Stimulated activated CD8-positive, alpha-beta memory T cell treated with anti-CD3 and anti-CD28 coated beads, Interleukin-4, amount 100 ng/mL, for 1 hour (primary cell): ENCODE results near the gene BRCA1.
"Not testable (repeated sequence)": the region's sequence is repeated elsewhere in the genome, so short reads cannot be mapped to it uniquely, and the experiment has no call there.

Experiments
- DNase-seq, 2 donors: peaks; one replicate each; pipeline ENCODE4 v3.0.0-alpha.2; 2020; ENCODE audit warnings: low read depth in 2 of 2, low spot score in 1 of 2

The BRCA1 gene

GRCh38 chr17:43134774-43135453 lies 9.8 kb upstream of the BRCA1 start:
- DNase-seq, result no peak

GRCh38 chr17:43133439-43133838 lies 8.3 kb upstream of the BRCA1 start:
- not testable (repeated sequence) for DNase-seq

DNA sequence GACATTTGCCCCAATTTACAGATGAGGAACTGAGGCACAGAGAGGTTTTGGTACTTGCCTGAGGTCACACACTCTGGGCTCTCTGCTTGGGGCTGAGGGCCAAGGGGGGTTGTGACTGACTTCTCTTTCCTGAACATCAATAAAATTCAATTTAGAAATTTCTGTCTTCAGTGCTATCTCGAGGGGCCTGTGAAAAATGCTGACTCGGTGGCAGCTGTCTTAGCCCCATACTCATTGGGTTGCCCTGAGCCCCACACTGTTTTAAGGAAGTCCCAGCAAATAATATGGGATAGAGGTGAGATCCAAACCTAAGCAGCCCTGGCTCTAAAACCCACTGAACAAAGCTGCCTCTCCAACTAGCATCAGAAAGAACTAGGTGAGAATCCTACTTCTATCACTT lies 7.0 kb upstream of the BRCA1 start:
- DNase-seq, result no peak

GRCh38 chr17:43129671-43130010 lies 4.5 kb upstream of the BRCA1 start:
- DNase-seq, result no peak

GRCh38 chr17:43127333-43127876 lies 2.2 kb upstream of the BRCA1 start:
- DNase-seq, result not testable (repeated sequence)

DNA sequence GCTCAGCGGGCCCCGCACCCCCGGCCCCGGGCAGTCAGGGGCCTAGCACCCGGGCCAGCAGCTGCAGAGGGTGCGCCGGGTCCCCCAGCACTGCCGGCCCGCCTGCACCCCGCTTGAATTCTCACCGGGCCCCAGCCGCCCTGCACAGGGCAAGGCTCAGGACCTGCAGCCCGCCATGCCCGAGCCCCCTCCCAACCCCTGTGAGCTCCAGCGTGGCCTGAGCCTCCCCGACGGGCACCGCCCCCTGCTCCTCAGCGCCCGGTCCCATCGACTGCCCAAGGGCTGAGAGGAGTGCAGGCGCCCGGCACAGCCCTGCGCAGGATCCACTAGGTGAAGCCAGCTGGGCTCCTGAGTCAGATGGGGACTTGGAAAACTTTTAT lies 1.7 kb upstream of the BRCA1 start:
- no peak for DNase-seq

DNA sequence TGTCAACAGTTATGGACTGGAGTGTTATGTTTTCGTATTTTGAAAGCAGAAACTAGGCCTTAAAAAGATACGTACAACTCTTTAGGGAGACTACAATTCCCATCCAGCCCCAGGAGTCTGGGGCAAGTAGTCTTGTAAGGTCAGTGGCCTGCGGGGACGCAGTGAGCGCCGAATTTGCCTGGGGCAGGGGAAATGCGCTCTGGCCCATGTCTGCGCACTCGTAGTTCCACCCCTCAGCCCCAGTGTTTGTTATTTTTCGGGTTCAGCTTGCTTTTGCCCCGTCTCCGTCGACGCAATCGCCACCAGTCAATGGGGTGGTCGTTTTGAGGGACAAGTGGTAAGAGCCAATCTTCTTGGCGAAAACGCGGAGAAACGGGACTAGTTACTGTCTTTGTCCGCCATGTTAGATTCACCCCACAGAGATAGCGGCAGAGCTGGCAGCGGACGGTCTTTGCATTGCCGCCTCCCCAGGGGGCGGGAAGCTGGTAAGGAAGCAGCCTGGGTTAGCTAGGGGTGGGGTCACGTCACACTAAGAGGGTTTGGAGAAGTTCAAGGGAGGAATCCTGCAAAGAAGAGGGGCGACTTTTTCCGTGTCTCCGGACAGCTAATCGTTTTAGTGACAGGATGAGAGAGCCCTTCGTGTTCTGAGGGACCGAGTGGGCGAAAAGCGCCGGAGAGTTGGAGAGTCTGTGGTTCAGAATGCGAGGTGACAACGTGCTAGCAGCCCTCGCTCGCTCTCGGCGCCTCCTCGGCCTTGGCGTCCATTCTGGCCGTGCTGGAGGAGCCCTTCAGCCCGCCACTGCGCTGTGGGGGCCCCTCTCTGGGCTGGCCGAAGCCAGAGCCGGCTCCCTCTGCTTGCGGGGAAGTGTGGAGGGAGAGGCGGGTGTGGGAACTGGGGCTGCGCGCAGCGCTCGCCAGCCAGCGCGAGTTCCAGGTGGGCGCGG lies 1.1 kb upstream of the BRCA1 start:
- no peak for DNase-seq

DNA sequence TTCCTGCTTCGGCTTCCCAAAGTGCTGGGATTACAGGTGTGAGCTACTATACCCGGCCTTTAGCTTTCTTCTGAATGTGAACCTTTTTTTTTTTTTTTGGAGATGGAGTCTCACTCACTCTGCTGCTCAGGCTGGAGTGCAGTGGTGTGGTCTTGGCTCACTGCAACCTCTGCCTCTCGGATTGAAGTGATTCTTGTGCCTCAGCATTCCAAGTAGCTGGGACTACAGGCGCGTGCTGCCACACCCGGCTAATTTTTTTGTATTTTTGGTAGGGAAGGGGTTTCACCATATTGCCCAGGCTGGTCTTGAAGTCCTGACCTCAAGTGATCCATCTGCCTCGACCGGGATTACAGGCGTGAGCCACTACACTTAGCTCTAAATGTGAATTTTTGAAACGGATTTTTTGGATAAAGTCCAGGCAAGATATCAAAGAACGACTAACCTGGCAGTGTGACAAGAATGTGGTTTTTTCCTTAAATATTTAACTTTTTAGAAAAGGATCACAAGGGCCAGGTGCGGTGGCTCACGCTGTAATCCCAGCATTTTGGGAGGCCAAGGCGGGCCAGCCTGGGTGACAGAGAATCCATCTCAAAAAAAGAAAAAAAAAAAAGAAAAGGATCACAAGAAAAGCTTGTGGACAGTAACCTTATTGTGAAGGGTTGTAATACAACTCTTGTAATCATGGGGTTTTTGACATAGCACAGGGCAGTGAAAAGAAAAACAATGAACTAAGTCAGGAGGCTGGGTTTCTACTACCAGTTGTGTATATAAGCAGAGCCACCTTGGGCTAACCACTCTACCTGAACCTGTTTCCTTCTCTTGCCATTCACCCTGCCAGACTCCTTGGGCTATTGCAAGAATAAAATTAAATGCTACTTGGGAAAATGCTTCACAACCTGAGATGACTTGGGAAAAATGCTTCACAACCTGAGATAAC lies 6.2 kb downstream of the BRCA1 start:
- no peak for DNase-seq

DNA sequence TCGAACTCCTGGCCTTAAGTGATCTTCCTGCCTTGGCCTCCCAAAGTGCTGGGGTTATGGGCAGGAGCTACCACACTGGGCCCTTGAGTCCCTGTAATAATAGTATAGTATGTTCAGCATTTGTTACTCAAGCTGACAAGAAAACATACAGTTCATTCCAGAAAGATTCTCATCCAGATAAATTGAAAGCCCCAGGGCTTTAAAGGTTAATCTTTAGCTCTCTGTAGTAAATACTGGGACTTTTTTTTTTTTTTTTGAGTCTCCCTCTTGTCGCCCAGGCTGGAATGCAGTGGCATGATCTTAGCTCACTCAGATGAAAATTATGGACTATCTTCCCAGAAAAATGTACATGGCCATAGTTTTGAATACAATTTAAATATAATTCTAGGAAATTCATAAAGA lies 11.0 kb downstream of the BRCA1 start:
- no peak for DNase-seq

DNA sequence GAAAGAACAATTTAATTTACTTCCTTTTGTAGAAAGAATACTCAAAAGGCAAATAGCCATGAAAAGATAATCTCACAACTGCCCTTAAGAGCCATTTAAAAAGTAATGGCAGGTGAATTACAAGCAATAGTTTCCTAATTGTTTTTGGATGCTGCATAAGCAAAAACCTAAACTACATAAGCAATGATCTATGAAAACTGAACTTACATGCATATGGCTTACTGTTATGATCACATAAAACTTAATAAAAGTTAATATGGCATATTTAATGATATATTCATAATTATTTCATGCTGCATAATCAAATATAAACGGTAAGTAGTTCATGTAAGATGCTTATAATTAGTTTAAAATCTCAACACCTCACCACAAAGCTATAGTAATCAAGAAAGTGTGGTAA lies 18.6 kb downstream of the BRCA1 start:
- DNase-seq, result no peak

DNA sequence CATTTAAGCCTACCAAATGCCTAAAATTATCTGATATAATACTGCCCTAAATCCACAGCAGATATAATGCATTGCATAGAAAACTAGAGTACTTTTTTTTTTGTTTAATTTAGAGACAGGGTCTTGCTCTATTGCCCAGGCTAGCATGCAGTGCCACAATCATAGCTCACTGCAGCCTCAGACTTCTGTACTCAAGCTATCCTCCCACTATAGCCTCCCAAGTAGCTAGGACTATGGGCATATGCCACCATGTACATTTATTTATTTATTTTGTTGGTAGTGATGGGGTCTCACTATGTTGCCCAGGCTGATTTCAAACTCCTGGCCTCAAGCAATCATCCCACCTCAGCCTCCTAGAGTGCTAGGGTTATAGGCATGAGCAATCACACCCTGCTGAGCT lies 20.0 kb downstream of the BRCA1 start:
- no peak for DNase-seq

GRCh38 chr17:43104665-43105064 lies 20.5 kb downstream of the BRCA1 start:
- DNase-seq, result no peak

GRCh38 chr17:43095364-43095763 lies 29.8 kb downstream of the BRCA1 start:
- not testable (repeated sequence) for DNase-seq

GRCh38 chr17:43094129-43094835 lies 30.9 kb downstream of the BRCA1 start:
- DNase-seq, result no peak

DNA sequence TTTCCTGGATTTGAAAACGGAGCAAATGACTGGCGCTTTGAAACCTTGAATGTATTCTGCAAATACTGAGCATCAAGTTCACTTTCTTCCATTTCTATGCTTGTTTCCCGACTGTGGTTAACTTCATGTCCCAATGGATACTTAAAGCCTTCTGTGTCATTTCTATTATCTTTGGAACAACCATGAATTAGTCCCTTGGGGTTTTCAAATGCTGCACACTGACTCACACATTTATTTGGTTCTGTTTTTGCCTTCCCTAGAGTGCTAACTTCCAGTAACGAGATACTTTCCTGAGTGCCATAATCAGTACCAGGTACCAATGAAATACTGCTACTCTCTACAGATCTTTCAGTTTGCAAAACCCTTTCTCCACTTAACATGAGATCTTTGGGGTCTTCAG lies 32.3 kb downstream of the BRCA1 start:
- no peak for DNase-seq

- no peak for DNase-seq
Measured at GRCh38 chr17:43090022-43090421, 35.1 kb downstream of the BRCA1 start.

DNA sequence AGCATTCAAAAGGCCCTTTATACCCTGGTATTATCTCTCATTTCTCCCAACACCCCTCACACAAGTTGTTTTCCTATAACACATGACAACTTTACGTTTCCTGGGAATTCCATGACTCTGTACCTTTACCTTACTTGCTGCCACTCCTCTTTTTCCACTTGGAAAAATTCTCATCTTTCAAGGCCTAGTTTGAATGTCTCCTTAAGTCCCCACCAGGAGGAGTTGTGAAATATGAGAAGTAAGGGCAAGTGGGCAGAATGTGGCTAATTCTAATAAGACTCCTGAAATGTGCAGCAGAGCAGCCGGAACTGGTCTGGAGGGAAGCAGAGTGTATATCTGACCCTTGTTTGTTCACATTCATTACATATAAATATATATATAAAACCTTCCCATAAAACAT lies 39.7 kb downstream of the BRCA1 start:
- no peak for DNase-seq

DNA sequence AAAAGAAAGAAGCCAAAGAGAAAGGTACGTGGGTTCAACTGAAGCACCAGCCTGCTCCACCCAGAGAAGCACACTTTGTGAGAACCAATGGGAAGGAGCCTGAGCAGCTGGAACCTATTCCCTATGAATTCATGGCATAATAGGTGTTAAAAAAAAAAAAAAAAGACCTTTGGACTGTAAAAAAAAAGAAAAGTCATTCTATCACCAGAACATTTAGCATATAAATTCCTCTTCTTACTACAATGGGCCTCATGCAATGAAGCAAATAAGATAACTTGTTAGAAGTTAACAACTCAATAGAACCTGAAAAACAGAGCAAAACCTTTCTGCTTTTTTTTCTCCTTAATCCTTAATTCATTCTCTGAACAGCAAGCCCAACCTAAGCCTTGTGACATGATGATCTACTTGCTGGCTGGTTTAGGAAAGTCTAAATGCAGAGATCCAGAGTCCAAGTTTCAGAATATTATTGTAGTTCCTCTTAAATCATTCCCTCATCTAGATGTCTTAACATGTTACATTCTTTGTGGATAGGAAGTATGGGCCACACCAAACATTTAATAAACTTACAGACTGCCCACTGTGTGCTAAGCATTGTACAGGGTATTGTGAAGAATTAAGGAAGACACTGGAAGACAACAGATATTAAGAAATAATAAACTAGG lies 45.4 kb downstream of the BRCA1 start:
- DNase-seq, result no peak

- DNase-seq, result no peak
Measured at GRCh38 chr17:43074869-43075268, 50.3 kb downstream of the BRCA1 start.

DNA sequence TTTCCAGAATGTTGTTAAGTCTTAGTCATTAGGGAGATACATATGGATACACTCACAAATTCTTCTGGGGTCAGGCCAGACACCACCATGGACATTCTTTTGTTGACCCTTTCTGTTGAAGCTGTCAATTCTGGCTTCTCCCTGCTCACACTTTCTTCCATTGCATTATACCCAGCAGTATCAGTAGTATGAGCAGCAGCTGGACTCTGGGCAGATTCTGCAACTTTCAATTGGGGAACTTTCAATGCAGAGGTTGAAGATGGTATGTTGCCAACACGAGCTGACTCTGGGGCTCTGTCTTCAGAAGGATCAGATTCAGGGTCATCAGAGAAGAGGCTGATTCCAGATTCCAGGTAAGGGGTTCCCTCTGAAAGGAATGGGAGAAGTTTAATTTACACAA lies 54.3 kb downstream of the BRCA1 start:
- DNase-seq, result no peak
